Colonic mucosa (tissue), 4 donors: ENCODE data around the gene ACSM2B. TPM values are rescaled to one million over a fixed set of nuclear protein-coding genes. Genes with fewer than 3 reads are reported as not detected.
"Not testable (repeated sequence)": the region's sequence is repeated elsewhere in the genome, so short reads cannot be mapped to it uniquely, and the experiment has no call there.

Source experiments
- DNase-seq: peaks from one replicate; pipeline ENCODE4 v3.0.0-alpha.2; 2020
- H3K27ac ChIP-seq: fragments of 200-600 bp; one replicate; pipeline ENCODE4 v1.8.0; 2021
- H3K27me3 ChIP-seq: fragments of 200-600 bp; one replicate; pipeline ENCODE4 v1.8.0; 2021
- H3K36me3 ChIP-seq: fragments of 200-600 bp; one replicate; pipeline ENCODE4 v1.8.0; 2021
- H3K4me1 ChIP-seq: fragments of 200-600 bp; one replicate; pipeline ENCODE4 v1.8.0; 2021; ENCODE audit warnings: mild to moderate bottlenecking
- H3K4me3 ChIP-seq: fragments of 200-600 bp; one replicate; pipeline ENCODE4 v1.8.0; 2021
- H3K9ac ChIP-seq, 2 donors: one replicate each; pipeline ENCODE4 v1.7.0; 2013; ENCODE audit warnings: control low read depth in 2 of 2, low read depth in 2 of 2, low read length in 2 of 2
- H3K9me3 ChIP-seq: fragments of 200-600 bp; one replicate; pipeline ENCODE4 v1.8.0; 2021
- intact Hi-C: fragments of 100-400 bp; cut with DNase I; formaldehyde crosslinking; loops from one replicate; pipeline ENCODE4 v1.14.1; 2022
- total RNA-seq, 2 donors: library from RNA; stranded (reverse); fragmentation: NEBNext Ultra II Directional in 1 of 2; extraction: Animal tissue kit (Norgen Biotek cat#: 25700) in 1 of 2; gene quantifications; one replicate each; pipeline ENCODE4 v1.2.1, GENCODE V29; 2021
- TF ChIP-seq, protein P1 (sequence below): fragments of 200-600 bp; IDR thresholded peaks from one replicate; pipeline ENCODE4 v1.8.0; 2022; ENCODE audit warnings: antibody characterized with exemption, mild to moderate bottlenecking
- donor health status: healthy.
- donor health status: DM: no; HTN: no; CAD: no.
- donor health status: DM: no; HTN: no; CAD: no.

ACSM2B gene
- total RNA-seq, 2 donors from 2014 or later, result 0.22 TPM; not detected in 1

DNA sequence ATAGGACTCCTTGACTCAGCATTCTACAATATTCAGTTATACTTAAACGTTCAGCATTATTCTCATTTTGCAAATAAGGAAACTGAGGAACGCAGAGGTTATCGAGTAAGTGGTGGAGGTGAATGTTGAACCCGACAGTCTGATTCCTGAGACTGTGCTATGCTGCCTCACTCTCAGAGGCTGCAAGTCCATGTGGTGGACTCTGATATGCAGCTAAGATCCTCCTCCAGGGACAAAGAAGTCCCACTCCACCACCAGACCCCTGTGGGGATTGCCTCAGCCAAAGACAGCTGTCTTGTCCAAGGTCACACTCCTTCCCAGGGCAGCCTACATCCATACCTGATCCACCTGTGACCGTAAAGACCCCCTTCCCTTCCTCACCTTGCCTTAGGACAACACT lies 37.5 kb downstream of the ACSM2B start:
- no peak for DNase-seq
- no peak overlapping the region for H3K4me3 ChIP-seq
- intact Hi-C loops, result no loop called here
- H3K9me3 ChIP-seq, result no peaks in the 10 kb centered on the region
- no peak overlapping the region for H3K9ac ChIP-seq
- no peak overlapping the region for H3K27ac ChIP-seq
- no peaks in the 10 kb centered on the region for H3K36me3 ChIP-seq
- TF ChIP-seq, protein P1, sequence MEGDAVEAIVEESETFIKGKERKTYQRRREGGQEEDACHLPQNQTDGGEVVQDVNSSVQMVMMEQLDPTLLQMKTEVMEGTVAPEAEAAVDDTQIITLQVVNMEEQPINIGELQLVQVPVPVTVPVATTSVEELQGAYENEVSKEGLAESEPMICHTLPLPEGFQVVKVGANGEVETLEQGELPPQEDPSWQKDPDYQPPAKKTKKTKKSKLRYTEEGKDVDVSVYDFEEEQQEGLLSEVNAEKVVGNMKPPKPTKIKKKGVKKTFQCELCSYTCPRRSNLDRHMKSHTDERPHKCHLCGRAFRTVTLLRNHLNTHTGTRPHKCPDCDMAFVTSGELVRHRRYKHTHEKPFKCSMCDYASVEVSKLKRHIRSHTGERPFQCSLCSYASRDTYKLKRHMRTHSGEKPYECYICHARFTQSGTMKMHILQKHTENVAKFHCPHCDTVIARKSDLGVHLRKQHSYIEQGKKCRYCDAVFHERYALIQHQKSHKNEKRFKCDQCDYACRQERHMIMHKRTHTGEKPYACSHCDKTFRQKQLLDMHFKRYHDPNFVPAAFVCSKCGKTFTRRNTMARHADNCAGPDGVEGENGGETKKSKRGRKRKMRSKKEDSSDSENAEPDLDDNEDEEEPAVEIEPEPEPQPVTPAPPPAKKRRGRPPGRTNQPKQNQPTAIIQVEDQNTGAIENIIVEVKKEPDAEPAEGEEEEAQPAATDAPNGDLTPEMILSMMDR, result no peak
- H3K27me3 ChIP-seq, result no peaks in the 10 kb centered on the region
- no peaks in the 10 kb centered on the region for H3K4me1 ChIP-seq

- intact Hi-C loops, result no loop called here
- Histone ChIP-seq H3K4me3 (no peak overlapping the region), H3K27ac (no peak overlapping the region), H3K4me1 (no peaks in the 10 kb centered on the region), H3K27me3 (no peaks in the 10 kb centered on the region), H3K9me3 (no peaks in the 10 kb centered on the region), H3K9ac (no peak overlapping the region), H3K36me3 (no peaks in the 10 kb centered on the region)
- DNase-seq, result no peak
- TF ChIP-seq, protein P1, result no peak
These were observed 38.0 kb downstream of the ACSM2B start for GRCh38 chr16:20538181-20538580.

DNA sequence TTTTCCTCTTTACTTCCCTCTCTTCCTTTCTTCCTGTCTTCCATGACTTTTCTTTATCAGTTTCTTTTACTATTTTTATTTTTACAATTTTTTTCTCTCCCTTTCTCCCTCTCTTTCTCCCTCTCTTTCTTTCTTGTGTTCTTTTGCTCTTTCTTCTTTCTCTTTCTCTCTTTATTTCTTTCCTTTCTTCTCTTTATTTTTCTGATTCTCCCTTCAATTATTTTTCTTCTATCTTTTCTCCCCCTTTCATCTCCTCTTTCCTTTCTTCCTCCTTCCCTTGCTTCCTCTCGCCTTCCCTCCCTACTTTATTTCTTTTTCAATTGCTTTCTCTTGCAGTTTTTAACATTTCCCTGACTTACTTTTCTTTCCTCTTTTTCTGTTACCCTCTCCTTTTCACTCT lies 39.5 kb downstream of the ACSM2B start:
- H3K4me1 ChIP-seq, H3K36me3 ChIP-seq, intact Hi-C loops, H3K4me3 ChIP-seq, DNase-seq, H3K27ac ChIP-seq, H3K27me3 ChIP-seq, H3K9ac ChIP-seq, H3K9me3 ChIP-seq: not testable (repeated sequence)

- H3K4me3 ChIP-seq, H3K27me3 ChIP-seq, H3K27ac ChIP-seq, H3K9me3 ChIP-seq, DNase-seq, H3K9ac ChIP-seq, H3K4me1 ChIP-seq, intact Hi-C loops, H3K36me3 ChIP-seq: not testable (repeated sequence)
These were observed 43.8 kb downstream of the ACSM2B start for GRCh38 chr16:20532284-20532792.

- H3K4me1 ChIP-seq, H3K4me3 ChIP-seq, intact Hi-C loops: not testable (repeated sequence)
These were observed 44.4 kb downstream of the ACSM2B start for GRCh38 chr16:20531795-20532194.

DNA sequence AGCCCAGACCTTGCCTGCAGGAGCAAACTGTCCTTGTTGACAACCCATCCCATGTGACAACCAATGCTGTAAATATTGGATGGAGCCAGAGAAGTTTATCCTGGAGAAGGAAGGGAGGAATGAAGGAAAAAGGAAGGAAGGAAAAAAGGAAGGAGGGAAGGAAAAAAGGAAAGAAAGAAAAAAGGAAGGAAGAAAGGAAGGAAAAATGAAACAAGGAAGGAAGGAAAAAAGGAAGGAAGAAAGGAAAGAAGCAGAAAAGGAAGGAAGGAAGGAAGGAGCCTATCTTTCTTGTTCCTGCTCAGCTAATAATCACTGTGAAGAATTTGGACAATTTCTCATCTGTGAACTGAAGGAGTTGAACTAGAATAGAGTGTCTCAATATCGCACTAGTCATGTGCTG lies 56.1 kb downstream of the ACSM2B start:
- H3K36me3 ChIP-seq, result no peaks in the 10 kb centered on the region
- TF ChIP-seq, protein P1, result no peak
- no peak overlapping the region for H3K27ac ChIP-seq
- intact Hi-C loops, result no loop called here
- H3K4me1 ChIP-seq, result no peaks in the 10 kb centered on the region
- DNase-seq, result no peak
- H3K4me3 ChIP-seq, result no peak overlapping the region
- no peaks in the 10 kb centered on the region for H3K9me3 ChIP-seq
- H3K9ac ChIP-seq, result no peak overlapping the region
- no peaks in the 10 kb centered on the region for H3K27me3 ChIP-seq

More at GRCh38 chr16:20531795-20532194, 44.4 kb downstream of the ACSM2B start:
- not testable (repeated sequence) for H3K36me3 ChIP-seq, H3K9me3 ChIP-seq, H3K27ac ChIP-seq, H3K27me3 ChIP-seq, H3K9ac ChIP-seq, DNase-seq

GRCh38 chr16:20519231-20519630 lies 56.9 kb downstream of the ACSM2B start:
- Histone ChIP-seq H3K36me3 (no peaks in the 10 kb centered on the region), H3K9ac (no peak overlapping the region), H3K4me3 (no peak overlapping the region), H3K4me1 (no peaks in the 10 kb centered on the region), H3K27ac (no peak overlapping the region), H3K27me3 (no peaks in the 10 kb centered on the region), H3K9me3 (no peaks in the 10 kb centered on the region)
- no peak for DNase-seq
- intact Hi-C loops, result no loop called here
- TF ChIP-seq, protein P1, result no peak
